PFSK-1 (cell line): ENCODE measurements around the gene ESPNL.

Experiments
- FOXP2 ChIP-seq: optimal IDR thresholded peaks from 2 replicates; pipeline ENCODE3; 2011; ENCODE audit warnings: borderline replicate concordance, control low read depth, inconsistent platforms; ENCODE audit not compliant: insufficient read depth; ENCODE audit errors: extremely low read length, extremely low read depth
- POLR2AphosphoS5 ChIP-seq: IDR thresholded peaks from 2 replicates; pipeline ENCODE4 v1.6.1; 2012; ENCODE audit warnings: low read depth, mild to moderate bottlenecking, control low read depth, low read length, moderate library complexity
- SIN3A ChIP-seq: IDR thresholded peaks from 2 replicates; pipeline ENCODE4 v1.6.1; 2012; ENCODE audit warnings: mild to moderate bottlenecking, low read length, moderate library complexity, borderline replicate concordance; ENCODE audit not compliant: insufficient read depth
- TAF1 ChIP-seq: IDR thresholded peaks from 2 replicates; pipeline ENCODE4 v1.6.1; 2012; ENCODE audit warnings: low read length, control low read depth, borderline replicate concordance; ENCODE audit not compliant: insufficient read depth
- TF ChIP-seq, protein P1 (sequence below), 2 experiments: IDR thresholded peaks; 2 replicates each; pipeline versions ENCODE4 v1.6.1 to v1.8.0; 2011 to 2012; ENCODE audit warnings: low read depth in 2 of 2, low read length in 2 of 2, control low read depth in 1 of 2, inconsistent platforms in 1 of 2, mild to moderate bottlenecking in 1 of 2, moderate library complexity in 1 of 2; ENCODE audit not compliant: insufficient read depth in 1 of 2

DNA sequence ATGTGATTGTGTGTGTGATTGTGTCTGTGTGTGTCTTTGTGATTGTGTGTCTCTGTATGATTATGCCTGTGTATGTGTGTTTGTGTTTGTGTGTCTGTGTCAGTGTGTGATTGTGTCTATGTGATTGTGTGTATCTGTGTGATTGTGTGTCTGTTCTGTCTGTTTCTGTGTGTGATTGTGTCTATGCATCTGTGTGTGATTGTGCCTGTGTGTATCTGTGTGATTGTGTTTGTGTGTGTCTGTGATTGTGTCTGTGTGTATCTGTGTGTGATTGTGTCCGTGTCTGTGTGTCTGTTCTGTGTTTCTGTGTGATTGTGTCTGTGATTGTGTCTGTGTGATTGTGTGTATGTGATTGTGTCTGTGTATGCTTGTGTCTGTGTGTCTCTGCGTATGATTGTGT, 26.2 kb downstream of the ESPNL start:
- TF ChIP-seq, protein P1, sequence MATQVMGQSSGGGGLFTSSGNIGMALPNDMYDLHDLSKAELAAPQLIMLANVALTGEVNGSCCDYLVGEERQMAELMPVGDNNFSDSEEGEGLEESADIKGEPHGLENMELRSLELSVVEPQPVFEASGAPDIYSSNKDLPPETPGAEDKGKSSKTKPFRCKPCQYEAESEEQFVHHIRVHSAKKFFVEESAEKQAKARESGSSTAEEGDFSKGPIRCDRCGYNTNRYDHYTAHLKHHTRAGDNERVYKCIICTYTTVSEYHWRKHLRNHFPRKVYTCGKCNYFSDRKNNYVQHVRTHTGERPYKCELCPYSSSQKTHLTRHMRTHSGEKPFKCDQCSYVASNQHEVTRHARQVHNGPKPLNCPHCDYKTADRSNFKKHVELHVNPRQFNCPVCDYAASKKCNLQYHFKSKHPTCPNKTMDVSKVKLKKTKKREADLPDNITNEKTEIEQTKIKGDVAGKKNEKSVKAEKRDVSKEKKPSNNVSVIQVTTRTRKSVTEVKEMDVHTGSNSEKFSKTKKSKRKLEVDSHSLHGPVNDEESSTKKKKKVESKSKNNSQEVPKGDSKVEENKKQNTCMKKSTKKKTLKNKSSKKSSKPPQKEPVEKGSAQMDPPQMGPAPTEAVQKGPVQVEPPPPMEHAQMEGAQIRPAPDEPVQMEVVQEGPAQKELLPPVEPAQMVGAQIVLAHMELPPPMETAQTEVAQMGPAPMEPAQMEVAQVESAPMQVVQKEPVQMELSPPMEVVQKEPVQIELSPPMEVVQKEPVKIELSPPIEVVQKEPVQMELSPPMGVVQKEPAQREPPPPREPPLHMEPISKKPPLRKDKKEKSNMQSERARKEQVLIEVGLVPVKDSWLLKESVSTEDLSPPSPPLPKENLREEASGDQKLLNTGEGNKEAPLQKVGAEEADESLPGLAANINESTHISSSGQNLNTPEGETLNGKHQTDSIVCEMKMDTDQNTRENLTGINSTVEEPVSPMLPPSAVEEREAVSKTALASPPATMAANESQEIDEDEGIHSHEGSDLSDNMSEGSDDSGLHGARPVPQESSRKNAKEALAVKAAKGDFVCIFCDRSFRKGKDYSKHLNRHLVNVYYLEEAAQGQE (IDR thresholded peaks at IDR 0.05; ENCODE audit: insufficient read depth in 1 of 2, low read depth in 2 of 2, low read length in 2 of 2): no peak
- TF ChIP-seq POLR2AphosphoS5 (no peak), TAF1 (no peak), SIN3A (no peak), FOXP2 (no peak)
